GM20431 (cell line): Measurements from ENCODE around the gene RC3H1.
"Not testable (repeated sequence)": the region's sequence is repeated elsewhere in the genome, so short reads cannot be mapped to it uniquely, and the experiment has no call there.

Source experiments
- in situ Hi-C: fragments of 300-500 bp; cut with MseI, MboI; formaldehyde crosslinking; loops from one replicate; pipeline ENCODE4 v1.15.0; 2020; ENCODE audit warnings: low sequenced_read_pairs; ENCODE audit not compliant: unreplicated experiment

The RC3H1 gene

DNA sequence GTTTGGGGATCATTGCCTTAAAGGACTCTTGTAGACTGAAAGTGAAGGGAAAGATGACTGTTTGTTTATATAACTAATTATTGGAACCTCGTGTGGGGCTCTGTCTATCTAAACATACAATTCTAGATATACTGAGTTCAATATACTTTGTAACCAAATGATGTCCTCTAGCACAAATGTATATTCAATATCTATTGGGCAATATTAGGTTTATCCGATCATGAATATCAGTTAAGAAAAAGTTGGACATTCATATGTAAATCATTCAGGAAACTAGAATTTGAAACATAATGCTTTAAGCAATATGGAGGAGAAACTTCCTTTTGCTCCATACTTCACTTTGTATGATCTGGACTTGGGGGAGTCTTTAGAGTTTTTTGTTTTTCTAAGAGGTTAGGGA is 8.9 kb upstream of the RC3H1 start:
- in situ Hi-C loops = no loop called here

GRCh38 chr1:174028495-174028894 is 6.3 kb upstream of the RC3H1 start:
- in situ Hi-C loops = no loop called here

- in situ Hi-C loops = no loop called here
Observed at GRCh38 chr1:174023440-174023839, 1.3 kb upstream of the RC3H1 start.

DNA sequence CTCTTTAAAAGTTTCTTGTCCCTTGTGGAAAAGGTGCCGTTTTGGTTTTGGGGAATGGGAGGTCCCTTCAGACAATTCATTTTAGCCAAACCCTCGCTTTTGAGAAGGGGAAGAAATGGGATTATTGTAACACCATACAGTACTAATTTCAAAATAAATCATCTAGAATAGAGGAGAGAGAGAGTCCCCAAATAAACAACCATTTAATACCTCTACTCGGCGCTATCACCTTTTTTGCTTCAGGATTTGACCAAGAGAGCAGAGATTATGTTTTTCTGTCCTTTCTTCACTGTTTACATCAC is 770 bp upstream of the RC3H1 start:
- in situ Hi-C loops = no loop called here

GRCh38 chr1:174021591-174022079 is 522 bp downstream of the RC3H1 start:
- in situ Hi-C loops = no loop called here

DNA sequence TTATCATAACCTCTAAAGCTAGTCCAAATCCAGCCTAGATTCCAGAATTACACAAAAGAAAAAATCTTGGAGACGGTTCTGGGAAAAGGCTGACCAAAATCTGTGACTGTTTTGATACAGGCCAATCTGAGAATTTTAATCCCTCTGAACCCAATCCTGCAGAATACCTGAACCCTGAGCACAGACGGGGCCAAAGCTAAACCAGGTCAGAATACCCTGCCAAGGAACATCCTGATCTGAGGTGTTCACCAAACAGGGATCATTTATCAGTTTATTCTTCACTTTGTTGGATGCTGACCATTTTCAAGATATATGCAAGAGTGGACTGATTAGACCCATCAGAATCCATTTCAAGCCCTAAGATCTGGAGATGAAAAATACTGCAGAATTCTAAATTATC is 3.6 kb downstream of the RC3H1 start:
- in situ Hi-C loops = no loop called here

- in situ Hi-C loops = no loop called here
Observed at GRCh38 chr1:174017231-174017970, 4.8 kb downstream of the RC3H1 start.

GRCh38 chr1:174013864-174014418 is 8.2 kb downstream of the RC3H1 start:
- in situ Hi-C loops = no loop called here

DNA sequence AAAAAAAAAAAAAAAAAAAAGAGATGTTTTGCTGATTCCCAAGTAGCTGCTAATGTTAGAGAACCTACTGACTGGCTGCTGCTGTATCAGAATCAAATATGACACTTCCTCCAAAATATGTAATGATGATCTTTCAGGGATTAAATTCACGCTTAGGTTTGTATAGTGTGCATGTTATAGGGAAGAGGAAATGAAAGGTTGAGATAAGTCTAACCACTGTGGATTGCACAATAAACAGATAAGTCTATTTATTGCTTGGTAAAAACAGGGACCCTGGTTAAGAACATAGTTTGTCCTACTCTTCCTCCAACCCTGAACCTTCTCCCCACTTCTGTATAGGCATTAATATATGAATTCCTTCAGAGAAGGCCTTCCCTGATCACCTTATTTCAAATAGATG is 13.2 kb downstream of the RC3H1 start:
- in situ Hi-C loops = no loop called here

DNA sequence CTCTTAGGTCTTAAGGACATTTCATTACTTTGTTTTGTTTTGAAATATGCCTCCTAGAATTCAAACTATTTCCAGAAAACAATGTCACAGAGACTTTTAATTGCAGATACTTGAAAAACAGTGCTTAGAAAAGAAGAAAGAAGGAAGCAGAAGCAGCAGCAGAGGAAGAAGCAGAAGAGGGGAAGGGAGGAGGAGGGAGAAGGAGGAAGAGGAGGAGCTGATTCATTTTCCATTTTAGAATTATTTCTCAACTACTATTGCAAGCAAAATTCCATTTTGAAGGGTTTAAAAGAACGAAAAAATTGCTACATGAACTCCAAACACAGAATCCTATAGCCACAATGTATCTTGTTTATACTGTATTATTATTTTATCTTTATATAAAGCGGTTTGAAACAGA is 13.9 kb downstream of the RC3H1 start:
- in situ Hi-C loops = no loop called here

DNA sequence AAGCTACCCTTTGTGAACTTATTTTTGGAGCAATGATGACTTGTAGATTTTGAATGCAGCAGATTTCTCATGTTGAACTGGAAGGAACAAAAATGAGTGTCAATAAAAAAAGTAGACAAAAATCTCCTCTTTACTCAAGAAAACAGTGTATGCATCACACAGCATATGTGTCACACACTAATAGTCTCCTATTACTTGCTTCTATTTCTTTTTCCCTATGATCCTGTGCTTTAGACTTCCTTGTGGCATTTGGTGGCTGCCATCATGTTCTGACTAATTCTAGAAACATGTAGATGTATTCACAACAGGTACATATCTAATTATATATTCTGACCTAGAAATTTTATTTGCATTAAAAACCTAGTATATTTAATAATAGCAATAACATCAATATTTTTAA is 14.3 kb downstream of the RC3H1 start:
- in situ Hi-C loops = no loop called here

- in situ Hi-C loops = no loop called here
Observed at GRCh38 chr1:174005032-174005431, 17.1 kb downstream of the RC3H1 start.

GRCh38 chr1:174003867-174004266 is 18.3 kb downstream of the RC3H1 start:
- in situ Hi-C loops = no loop called here

- in situ Hi-C loops = no loop called here
Observed at GRCh38 chr1:174001573-174001972, 20.6 kb downstream of the RC3H1 start.

DNA sequence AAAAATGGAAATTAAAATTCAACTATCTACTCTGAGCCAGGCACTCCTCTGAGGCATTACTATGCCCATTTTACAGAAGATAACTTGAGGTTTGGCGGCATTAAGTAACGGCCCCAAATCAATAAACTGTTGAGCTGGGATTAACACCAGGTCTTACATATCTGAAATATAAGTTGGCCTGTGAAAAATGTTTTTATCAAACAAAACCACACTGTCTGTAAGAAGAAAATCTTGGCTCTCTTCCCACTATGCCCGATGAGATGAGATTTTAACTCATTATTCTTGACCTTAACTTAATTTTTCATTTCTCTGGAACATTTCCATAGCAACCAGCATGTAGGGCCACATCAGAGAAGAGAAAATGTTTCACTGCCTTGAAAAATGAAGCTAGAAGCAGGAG is 21.8 kb downstream of the RC3H1 start:
- in situ Hi-C loops = no loop called here

DNA sequence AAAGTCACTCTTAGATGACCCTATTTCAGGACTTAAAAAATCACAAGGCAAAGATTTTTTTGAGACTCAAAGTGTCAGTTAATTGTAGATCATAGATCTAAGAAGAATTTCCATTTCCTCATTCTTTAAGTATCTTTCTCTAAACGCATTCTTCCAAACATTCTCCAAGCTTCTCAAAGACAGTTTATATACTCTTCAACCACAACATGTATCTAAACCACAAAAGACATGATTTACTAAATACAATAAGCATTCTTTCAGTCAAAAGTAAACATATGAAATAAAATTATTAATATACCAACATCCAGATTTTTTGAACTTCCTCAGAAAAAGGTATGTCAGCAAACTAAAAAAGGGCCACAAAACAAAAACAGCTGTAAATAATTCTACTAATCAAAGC is 24.4 kb downstream of the RC3H1 start:
- in situ Hi-C loops = no loop called here

DNA sequence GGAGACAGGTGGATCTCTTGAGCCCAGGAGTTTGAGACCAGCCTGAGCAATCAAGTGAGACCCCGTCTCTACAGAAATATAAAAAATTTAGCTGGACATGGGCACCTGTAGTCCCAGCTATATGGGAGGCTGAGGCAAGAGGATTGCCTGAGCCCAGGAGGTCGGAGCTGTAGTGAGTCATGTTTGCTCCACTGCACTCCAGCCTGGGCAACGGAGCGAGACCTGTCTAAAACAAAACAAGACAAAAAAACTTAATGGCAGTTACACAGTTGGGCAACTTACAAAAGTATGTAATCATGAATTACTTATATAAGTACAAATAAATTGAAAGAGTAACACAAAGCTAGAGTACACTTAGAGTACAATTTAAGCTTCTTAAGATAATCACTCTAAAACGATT is 25.2 kb downstream of the RC3H1 start:
- in situ Hi-C loops = no loop called here

GRCh38 chr1:173995475-173995874 is 26.7 kb downstream of the RC3H1 start:
- in situ Hi-C loops = no loop called here

GRCh38 chr1:173993948-173994347 is 28.2 kb downstream of the RC3H1 start:
- in situ Hi-C loops = not testable (repeated sequence)

DNA sequence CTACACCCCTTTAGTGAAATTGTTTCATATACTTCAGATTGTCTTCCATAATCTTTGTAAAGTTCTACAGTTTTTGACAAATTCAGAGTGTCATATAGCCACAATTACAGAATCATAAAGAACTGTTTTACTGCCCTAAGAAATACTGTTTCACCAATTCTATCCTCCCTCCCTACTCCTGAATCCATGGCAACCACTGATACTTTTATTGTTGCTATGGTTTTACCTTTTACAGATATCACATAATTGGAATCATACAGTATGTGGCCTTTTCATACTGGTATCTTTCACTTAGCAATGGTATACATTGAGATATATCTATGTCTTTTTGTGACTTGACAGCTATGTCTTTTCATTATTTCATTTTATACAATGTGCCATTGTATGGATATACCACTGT is 34.1 kb downstream of the RC3H1 start:
- in situ Hi-C loops = no loop called here

- in situ Hi-C loops = no loop called here
Observed at GRCh38 chr1:173986951-173987350, 35.2 kb downstream of the RC3H1 start.

DNA sequence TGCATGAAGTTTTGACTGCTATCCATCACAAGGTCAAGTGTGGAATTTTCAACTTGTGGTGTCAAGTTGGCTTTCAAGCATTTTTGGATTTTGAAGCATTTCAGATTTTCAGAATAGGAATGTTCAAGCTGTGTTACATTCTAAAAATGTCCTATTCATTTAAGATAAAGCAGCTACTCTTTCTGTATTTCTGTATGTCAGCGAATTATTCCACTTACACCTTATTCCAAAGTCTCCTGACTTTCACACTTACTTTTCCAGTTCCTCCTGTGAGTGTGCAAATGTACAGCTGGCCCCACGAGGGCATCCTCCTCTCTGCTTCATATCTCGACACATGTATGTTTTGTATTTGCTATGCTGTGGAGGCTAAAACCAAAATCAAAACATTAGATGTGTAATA is 51.9 kb downstream of the RC3H1 start:
- in situ Hi-C loops = no loop called here
